ENCODE measurements around the gene GLYATL1.

Gene GLYATL1

GRCh38 chr11:58927393-58928106, 11.7 kb upstream of the GLYATL1 start:
- DNase-seq: no peak

- no peak for DNase-seq
Observed at GRCh38 chr11:58928107-58928499, 11.2 kb upstream of the GLYATL1 start.

DNA sequence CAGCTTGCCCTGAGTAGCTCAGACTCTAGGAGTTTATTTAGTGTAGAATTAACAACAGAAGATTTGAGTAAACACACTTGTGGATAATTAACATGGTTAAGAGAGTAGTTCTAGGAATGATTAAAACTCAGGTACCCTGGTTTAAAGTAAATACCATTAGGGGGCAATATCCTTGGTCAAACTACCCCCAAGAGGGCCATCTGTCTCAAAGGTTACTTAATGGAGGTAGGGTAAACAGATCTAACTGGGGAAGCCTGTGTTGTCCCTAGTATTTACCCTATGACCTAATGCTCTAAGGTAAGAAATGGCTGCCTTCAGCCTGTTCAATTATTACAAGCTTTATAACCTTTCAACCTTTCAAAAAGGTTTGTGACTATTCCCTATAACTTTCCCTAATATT, 10.6 kb upstream of the GLYATL1 start:
- DNase-seq: no peak

DNA sequence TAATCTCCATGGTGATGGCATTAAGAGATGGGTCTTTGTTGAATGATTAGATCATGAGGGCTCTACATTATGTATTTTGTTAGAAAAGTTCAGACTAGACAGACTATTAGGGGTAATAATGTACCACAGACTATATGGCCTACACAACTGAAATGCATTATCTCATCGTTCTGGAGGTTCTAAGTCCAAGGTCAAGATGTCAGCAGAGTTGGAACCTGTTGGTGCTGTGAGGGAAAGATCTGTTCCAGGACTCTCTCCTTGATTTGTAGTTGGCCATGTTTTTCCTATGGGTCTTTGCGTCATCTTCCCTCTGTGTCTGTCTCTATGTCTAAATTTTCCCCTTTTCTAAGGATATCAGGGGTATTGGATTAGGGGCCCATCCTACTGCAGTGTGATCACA, 8.4 kb upstream of the GLYATL1 start:
- no peak for DNase-seq

DNA sequence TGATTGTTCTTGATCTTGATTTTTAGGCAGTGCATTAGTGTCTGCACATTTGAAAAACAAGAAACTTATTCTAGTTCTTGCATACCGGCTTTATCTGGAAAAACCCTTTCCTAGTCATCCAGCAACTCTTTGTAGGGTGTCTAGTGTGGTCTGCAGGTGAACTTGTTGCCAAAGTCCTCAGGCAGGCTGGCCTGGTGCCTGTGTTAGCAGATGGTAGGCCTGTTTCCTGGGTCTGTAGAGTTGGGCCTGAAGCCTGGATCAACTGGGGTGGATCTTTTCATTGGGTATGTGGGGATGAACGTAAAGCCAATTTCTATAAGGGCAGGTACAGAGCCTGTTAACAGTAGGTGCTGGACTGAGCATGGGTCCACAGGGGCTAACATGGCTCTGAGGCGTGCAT, 5.6 kb upstream of the GLYATL1 start:
- no peak for DNase-seq

DNA sequence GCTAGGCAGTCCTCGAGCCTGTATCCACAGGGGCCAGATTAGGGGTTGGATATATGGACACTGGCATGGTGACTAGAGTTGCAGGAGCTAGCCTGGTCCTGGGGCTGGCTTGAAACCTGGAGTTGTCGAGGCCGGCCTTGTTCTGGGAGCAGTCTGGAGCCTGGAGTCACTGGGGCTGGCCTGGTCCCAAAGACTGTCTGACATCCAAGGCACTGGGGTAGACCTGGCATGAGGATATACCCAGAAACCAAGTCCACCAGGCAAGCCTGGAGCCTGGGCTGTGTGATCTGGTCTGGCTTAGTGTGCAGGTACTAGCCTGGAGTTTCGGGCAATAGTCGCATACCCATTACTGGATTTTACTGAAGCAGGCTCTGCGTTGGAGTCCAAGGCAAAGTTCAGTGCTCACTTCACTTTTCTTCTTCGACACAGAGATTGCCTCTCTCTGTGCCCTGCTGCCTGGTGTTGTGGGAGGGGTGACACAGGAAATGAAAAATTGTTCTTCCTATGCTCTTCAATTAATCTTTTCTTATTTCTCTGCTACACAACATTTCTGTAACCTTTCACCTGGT, 4.3 kb upstream of the GLYATL1 start:
- no peak for DNase-seq

GRCh38 chr11:58938398-58938797, 890 bp upstream of the GLYATL1 start:
- no peak for DNase-seq

- DNase-seq: no peak
Observed at GRCh38 chr11:58940028-58940427, 740 bp downstream of the GLYATL1 start.

- DNase-seq: no peak
Observed at GRCh38 chr11:58941838-58942237, 2.5 kb downstream of the GLYATL1 start.

GRCh38 chr11:58945663-58946062, 6.4 kb downstream of the GLYATL1 start:
- no peak for DNase-seq

GRCh38 chr11:58949184-58949583, 9.9 kb downstream of the GLYATL1 start:
- DNase-seq: no peak

GRCh38 chr11:58957922-58958321, 18.6 kb downstream of the GLYATL1 start:
- DNase-seq: no peak

GRCh38 chr11:58958500-58958899, 19.2 kb downstream of the GLYATL1 start:
- DNase-seq: peak; percentile 9

GRCh38 chr11:58963551-58964104, 24.3 kb downstream of the GLYATL1 start:
- no peak for DNase-seq

GRCh38 chr11:58965246-58965985, 26.1 kb downstream of the GLYATL1 start:
- no peak for DNase-seq

DNA sequence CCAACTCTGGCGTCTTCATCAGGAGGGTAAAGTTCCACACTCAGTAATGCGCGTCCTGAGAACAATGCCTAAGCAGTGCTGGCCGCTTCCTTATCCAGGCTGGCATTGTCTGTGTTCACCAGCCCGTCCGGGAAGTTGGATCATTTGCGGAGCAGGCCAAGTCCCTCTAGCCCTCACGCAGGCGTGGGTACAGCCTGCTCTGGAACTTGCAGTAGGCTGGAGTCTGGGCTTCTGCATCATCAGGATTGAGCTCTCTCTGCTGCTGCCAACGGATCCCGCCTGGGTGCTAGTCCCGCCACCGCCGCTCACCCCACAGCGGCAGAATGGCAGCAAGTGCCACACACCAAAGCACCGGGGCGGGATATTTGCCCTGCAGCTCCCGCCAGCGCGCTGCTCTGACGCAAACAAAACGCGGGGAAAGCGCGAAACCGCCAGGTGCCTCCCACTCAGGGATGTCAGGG, 29.0 kb downstream of the GLYATL1 start:
- no peak for DNase-seq

DNA sequence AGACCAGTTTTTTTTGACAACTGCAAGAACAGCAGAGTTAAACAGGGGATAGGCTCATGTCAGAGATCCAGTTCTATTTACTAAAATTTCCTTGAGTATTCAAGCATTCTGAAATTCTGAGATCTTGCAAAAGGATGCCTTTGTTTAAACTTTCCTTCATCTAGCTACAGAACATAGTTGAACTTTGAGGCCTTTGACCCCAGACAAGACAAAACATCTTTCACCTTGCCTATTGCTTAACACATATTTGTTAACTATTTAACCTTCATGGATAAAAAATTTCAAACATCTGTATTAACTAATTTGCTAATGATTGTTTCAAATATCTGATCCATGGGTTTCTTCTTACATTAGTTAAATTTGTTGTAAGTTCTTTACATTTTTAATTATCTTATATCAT, 38.2 kb downstream of the GLYATL1 start:
- no peak for DNase-seq

- DNase-seq: no peak
Observed at GRCh38 chr11:58979222-58979621, 39.9 kb downstream of the GLYATL1 start.

GRCh38 chr11:58980159-58980843, 41.0 kb downstream of the GLYATL1 start:
- no peak for DNase-seq

- DNase-seq: no peak
Observed at GRCh38 chr11:58992489-58992888, 53.2 kb downstream of the GLYATL1 start.

GRCh38 chr11:58994171-58994570, 54.9 kb downstream of the GLYATL1 start:
- no peak for DNase-seq

DNA sequence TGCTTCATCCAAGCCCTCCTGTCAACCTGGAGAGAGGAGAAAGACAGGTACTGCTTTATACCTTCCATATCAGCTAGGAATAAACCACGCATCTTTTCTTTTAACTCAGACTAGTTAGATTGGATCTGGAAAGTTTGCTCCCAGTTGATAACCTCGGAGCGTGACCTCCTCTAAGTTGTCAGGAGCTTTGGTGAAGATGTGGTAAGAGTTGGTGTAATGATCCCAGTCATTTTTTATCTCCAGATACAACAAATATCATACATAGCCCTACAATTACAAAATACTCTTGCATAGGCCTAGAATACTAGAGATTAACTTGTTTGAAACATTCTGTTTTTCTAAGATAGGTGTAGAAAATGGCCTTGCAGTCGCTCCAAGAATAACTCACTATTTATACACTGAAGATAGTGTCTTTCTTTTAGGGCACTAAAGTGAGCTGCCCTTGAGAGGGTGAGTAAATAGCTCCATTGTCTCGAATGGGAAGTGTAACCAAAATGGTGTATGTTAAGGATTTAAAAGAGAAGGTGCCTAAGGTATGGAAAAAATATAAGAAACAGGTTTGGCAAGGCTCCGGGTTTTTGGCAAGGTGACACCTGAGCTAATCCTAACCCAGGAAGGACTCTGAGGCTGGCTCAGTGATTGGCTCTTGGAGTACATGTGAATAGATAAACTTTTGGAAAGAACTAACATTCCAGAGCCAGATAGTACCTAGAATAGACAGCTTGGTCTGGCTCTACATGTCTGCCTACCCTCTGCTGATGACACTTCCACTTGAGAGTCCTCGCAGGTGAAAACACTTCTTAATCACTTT, 59.4 kb downstream of the GLYATL1 start:
- DNase-seq: no peak

Data from activated naive CD4-positive, alpha-beta T cell treated with Interleukin-2 at 50 U/mL for 16 hours (primary cell).